HCT116 (cell line): ENCODE results near the gene DLG2. TPM values are rescaled to one million over a fixed set of nuclear protein-coding genes. Genes with fewer than 3 reads are reported as not detected.

Source experiments
- ATAC-seq: fragments of 200-7000 bp; cut with Tn5 transposase; 2 replicates; pipeline ENCODE4 v1.9.1; 2020; ENCODE audit warnings: mild to moderate bottlenecking, moderate library complexity
- BruUV-seq: library from RNA; stranded (reverse); fragments of 400-500 nt; replicated peaks from 2 replicates; lab custom pipeline; 2021; lab: Mats Ljungman, UMichigan
- CTCF ChIA-PET: fragments of 300-600 bp; sonication (Branson Sonifier 250); formaldehyde crosslinking; loops from one replicate; lab custom pipeline; 2021; ENCODE audit warnings: antibody characterized with exemption; lab: Charles Lee
- POLR2A ChIA-PET: fragments of 300-600, 350-600 bp; sonication (Branson Sonifier 250); formaldehyde crosslinking; loops from one replicate; lab custom pipeline; 2021; ENCODE audit warnings: antibody characterized with exemption; lab: Charles Lee
- RAD21 ChIA-PET, 2 experiments: fragments of 300-600 bp; sonication (Branson Sonifier 250); formaldehyde crosslinking; loops; one replicate each; lab custom pipeline; 2023; ENCODE audit warnings: low total read pairs in 2 of 2; ENCODE audit not compliant: uncharacterized antibody in 2 of 2, unreplicated experiment in 2 of 2, low non-redundant PET in 1 of 2; lab: Charles Lee
- DNase-seq: peaks from one replicate; pipeline ENCODE4 v3.0.0-alpha.2; 2010; ENCODE audit warnings: low read depth, low spot score
- H2AFZ ChIP-seq: fragments of 200-600 bp; shearing (Covaris generic), sonication (generic); 2 replicates; pipeline ENCODE4 v1.6.1; 2017; ENCODE audit warnings: low read depth, mixed run types, mixed read lengths, antibody characterized with exemption, low read length; ENCODE audit not compliant: poor library complexity, severe bottlenecking
- H3K27ac ChIP-seq: 2 replicates; pipeline ENCODE4 v1.5.1; 2012; ENCODE audit warnings: low read depth, low read length
- H3K27me3 ChIP-seq: fragments of 200-600 bp; sonication (generic); 2 replicates; pipeline ENCODE4 v1.6.1; 2016; ENCODE audit warnings: mixed run types, low read length, mixed read lengths; ENCODE audit not compliant: insufficient read depth
- H3K36me3 ChIP-seq, 2 experiments: fragments of 200-500 bp in 1 of 2; fragments of 200-600 bp in 1 of 2; sonication (Bioruptor generic) in 1 of 2; sonication (generic) in 1 of 2; 2 replicates each; pipeline versions ENCODE4 v1.5.1 to v1.6.1; 2014 to 2016; ENCODE audit warnings: low read length in 2 of 2, inconsistent platforms in 1 of 2, mixed read lengths in 1 of 2, mixed run types in 1 of 2; ENCODE audit not compliant: insufficient read depth in 2 of 2, control insufficient read depth in 1 of 2
- H3K4me1 ChIP-seq, 2 experiments: fragments of 200-600 bp in 1 of 2; sonication (generic) in 1 of 2; 2 replicates each; pipeline versions ENCODE4 v1.5.1 to v1.6.1; 2012 to 2017; ENCODE audit warnings: low read length in 2 of 2, inconsistent platforms in 1 of 2, mild to moderate bottlenecking in 1 of 2, mixed read lengths in 1 of 2, mixed run types in 1 of 2, moderate library complexity in 1 of 2; ENCODE audit not compliant: insufficient read depth in 2 of 2, control insufficient read depth in 1 of 2
- H3K4me2 ChIP-seq: fragments of 200-600 bp; sonication (generic); 2 replicates; pipeline ENCODE4 v1.6.1; 2017; ENCODE audit warnings: mixed run types, low read length, mixed read lengths
- H3K4me3 ChIP-seq, 2 experiments: fragments of 200-600 bp in 1 of 2; sonication (generic) in 1 of 2; replicated peaks in 1 of 2; 2 replicates each; pipeline ENCODE4 v1.5.1; 2011 to 2016; ENCODE audit warnings: low read length in 2 of 2, control low read depth in 1 of 2, low read depth in 1 of 2, mild to moderate bottlenecking in 1 of 2, mixed read lengths in 1 of 2, mixed run types in 1 of 2
- H3K79me2 ChIP-seq: fragments of 200-600 bp; sonication (generic); 2 replicates; pipeline ENCODE4 v1.6.1; 2017; ENCODE audit warnings: mild to moderate bottlenecking, mixed run types, low read length, moderate library complexity, mixed read lengths; ENCODE audit not compliant: insufficient read depth
- H3K9ac ChIP-seq: fragments of 200-600 bp; sonication (generic); 2 replicates; pipeline ENCODE4 v1.6.1; 2016; ENCODE audit warnings: low read length, mixed read lengths
- H3K9me2 ChIP-seq: fragments of 200-600 bp; sonication (generic), shearing (Covaris generic); 2 replicates; pipeline ENCODE4 v1.6.1; 2017; ENCODE audit warnings: mixed run types, mild to moderate bottlenecking, moderate library complexity; ENCODE audit not compliant: insufficient read depth
- H3K9me3 ChIP-seq, 2 experiments: fragments of 200-500 bp in 1 of 2; fragments of 200-600 bp in 1 of 2; sonication (Bioruptor generic) in 1 of 2; sonication (generic) in 1 of 2; 2 replicates each; pipeline ENCODE4 v1.6.1; 2014 to 2017; ENCODE audit warnings: low read length in 2 of 2, mixed read lengths in 2 of 2, inconsistent platforms in 1 of 2, low read depth in 1 of 2, mild to moderate bottlenecking in 1 of 2, mixed run types in 1 of 2, moderate library complexity in 1 of 2; ENCODE audit not compliant: control insufficient read depth in 1 of 2, insufficient read depth in 1 of 2
- H4K20me1 ChIP-seq: fragments of 200-600 bp; sonication (generic), shearing (Covaris generic); 2 replicates; pipeline ENCODE4 v1.6.1; 2017; ENCODE audit warnings: mixed run types, mild to moderate bottlenecking, moderate library complexity; ENCODE audit not compliant: insufficient read depth
- CBX3 ChIP-seq: IDR thresholded peaks from 2 replicates; pipeline ENCODE4 v1.6.1; 2012; ENCODE audit warnings: low read depth
- EGR1 ChIP-seq: IDR thresholded peaks from 2 replicates; pipeline ENCODE4 v1.6.1; 2012; ENCODE audit warnings: low read depth
- EZH2 ChIP-seq: fragments of 200-600 bp; sonication (generic); IDR thresholded peaks from 2 replicates; pipeline ENCODE4 v1.6.1; 2017; ENCODE audit warnings: antibody characterized with exemption, mixed run types
- EZH2phosphoT487 ChIP-seq: fragments of 200-600 bp; IDR thresholded peaks from 2 replicates; pipeline ENCODE4 v1.6.1; 2018; ENCODE audit warnings: antibody characterized with exemption, borderline replicate concordance
- FOSL1 ChIP-seq: IDR thresholded peaks from 2 replicates; pipeline ENCODE4 v1.6.1; 2012; ENCODE audit warnings: low read depth
- JUND ChIP-seq: IDR thresholded peaks from 2 replicates; pipeline ENCODE4 v1.6.1; 2012
- RAD21 ChIP-seq: IDR thresholded peaks from 2 replicates; pipeline ENCODE4 v1.6.1; 2012; ENCODE audit warnings: low read depth, mild to moderate bottlenecking
- SRF ChIP-seq: IDR thresholded peaks from 2 replicates; pipeline ENCODE4 v1.6.1; 2012; ENCODE audit warnings: low read depth
- TCF7L2 ChIP-seq: IDR thresholded peaks from 2 replicates; pipeline ENCODE4 v1.7.0; 2011; ENCODE audit warnings: borderline replicate concordance, inconsistent platforms; ENCODE audit not compliant: insufficient read depth, insufficient read length; ENCODE audit errors: extremely low read depth
- ZNF274 ChIP-seq: fragments of 200-500 bp; sonication (Bioruptor generic); IDR thresholded peaks from 2 replicates; pipeline ENCODE4 v1.6.1; 2014; ENCODE audit warnings: mild to moderate bottlenecking, low read depth, low read length, inconsistent platforms
- intact Hi-C: fragments of 100-400 bp; cut with micrococcal nuclease; formaldehyde crosslinking; loops from 2 replicates; pipeline ENCODE4 v1.10.0; 2022
- total RNA-seq: library from RNA; stranded (reverse); gene quantifications from one replicate; pipeline ENCODE4 v1.2.1, GENCODE V29; 2021; ENCODE audit not compliant: unreplicated experiment
- TF ChIP-seq, protein P1 (sequence below): IDR thresholded peaks from 2 replicates; pipeline ENCODE4 v1.6.1; 2012; ENCODE audit warnings: low read depth
- TF ChIP-seq, protein P2 (sequence below): IDR thresholded peaks from 2 replicates; pipeline ENCODE4 v1.6.1; 2011; ENCODE audit warnings: mild to moderate bottlenecking, low read length, moderate library complexity; ENCODE audit not compliant: insufficient replicate concordance; ENCODE audit errors: extremely low read depth
- TF ChIP-seq, protein P3 (sequence below), 3 experiments: fragments of 200-600 bp in 1 of 3; sonication (generic) in 1 of 3; IDR thresholded peaks in 2 of 3; conservative IDR thresholded peaks in 1 of 3; 2 replicates each; pipeline ENCODE4 v1.5.1; 2012 to 2017; ENCODE audit warnings: low read depth in 2 of 3, low read length in 2 of 3, antibody characterized with exemption in 1 of 3, borderline replicate concordance in 1 of 3, control low read depth in 1 of 3, mild to moderate bottlenecking in 1 of 3, mixed read lengths in 1 of 3, mixed run types in 1 of 3, moderate library complexity in 1 of 3; ENCODE audit not compliant: insufficient read depth in 1 of 3

Gene DLG2
- total RNA-seq, 1 experiment from 2014 or later: 2.4 TPM

DNA sequence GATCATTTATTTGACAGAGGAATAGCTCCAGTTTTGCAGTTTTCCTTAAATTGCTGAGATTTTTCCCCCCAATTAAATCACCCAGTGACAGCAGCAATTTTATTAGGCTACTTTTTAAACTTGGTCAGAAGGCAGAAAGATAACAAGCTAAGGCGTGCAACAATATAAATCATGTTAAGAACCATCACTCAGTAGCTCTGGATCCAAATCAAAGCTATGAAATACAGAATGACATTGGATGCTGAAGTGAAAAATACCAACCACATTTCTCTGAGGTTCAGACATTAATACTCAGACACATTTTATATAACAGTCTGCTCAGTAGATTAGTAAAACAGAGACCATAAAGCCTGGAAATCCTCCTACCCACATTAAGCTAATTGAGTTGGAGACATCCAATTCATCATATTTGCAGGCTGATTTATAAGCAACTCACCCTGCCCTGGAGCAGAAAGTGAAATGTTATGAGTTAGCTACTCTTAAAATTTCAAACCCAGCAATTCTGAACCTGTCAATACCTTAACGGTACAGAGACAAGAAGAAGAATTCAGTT is 1108.4 kb downstream of the DLG2 start:
- H3K27me3 ChIP-seq: no peaks in the 10 kb centered on the region
- H4K20me1 ChIP-seq: no peaks in the 10 kb centered on the region
- H2AFZ ChIP-seq: no peak overlapping the region
- DNase-seq: no peak
- no peak overlapping the region for H3K4me3 ChIP-seq
- ChIA-PET CTCF (no interaction called here), RAD21 (no interaction called here), POLR2A (no interaction called here)
- no peaks in the 10 kb centered on the region for H3K79me2 ChIP-seq
- no peaks in the 10 kb centered on the region for H3K9me2 ChIP-seq
- TF ChIP-seq TCF7L2: no peak
- no peak for TF ChIP-seq SRF
- no peak for TF ChIP-seq EGR1
- no peak for TF ChIP-seq EZH2phosphoT487
- TF ChIP-seq FOSL1: no peak
- no peak for TF ChIP-seq RAD21
- no peak for TF ChIP-seq ZNF274
- TF ChIP-seq JUND: no peak
- TF ChIP-seq, protein P1, sequence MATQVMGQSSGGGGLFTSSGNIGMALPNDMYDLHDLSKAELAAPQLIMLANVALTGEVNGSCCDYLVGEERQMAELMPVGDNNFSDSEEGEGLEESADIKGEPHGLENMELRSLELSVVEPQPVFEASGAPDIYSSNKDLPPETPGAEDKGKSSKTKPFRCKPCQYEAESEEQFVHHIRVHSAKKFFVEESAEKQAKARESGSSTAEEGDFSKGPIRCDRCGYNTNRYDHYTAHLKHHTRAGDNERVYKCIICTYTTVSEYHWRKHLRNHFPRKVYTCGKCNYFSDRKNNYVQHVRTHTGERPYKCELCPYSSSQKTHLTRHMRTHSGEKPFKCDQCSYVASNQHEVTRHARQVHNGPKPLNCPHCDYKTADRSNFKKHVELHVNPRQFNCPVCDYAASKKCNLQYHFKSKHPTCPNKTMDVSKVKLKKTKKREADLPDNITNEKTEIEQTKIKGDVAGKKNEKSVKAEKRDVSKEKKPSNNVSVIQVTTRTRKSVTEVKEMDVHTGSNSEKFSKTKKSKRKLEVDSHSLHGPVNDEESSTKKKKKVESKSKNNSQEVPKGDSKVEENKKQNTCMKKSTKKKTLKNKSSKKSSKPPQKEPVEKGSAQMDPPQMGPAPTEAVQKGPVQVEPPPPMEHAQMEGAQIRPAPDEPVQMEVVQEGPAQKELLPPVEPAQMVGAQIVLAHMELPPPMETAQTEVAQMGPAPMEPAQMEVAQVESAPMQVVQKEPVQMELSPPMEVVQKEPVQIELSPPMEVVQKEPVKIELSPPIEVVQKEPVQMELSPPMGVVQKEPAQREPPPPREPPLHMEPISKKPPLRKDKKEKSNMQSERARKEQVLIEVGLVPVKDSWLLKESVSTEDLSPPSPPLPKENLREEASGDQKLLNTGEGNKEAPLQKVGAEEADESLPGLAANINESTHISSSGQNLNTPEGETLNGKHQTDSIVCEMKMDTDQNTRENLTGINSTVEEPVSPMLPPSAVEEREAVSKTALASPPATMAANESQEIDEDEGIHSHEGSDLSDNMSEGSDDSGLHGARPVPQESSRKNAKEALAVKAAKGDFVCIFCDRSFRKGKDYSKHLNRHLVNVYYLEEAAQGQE: no peak
- no peak for TF ChIP-seq EZH2
- TF ChIP-seq, protein P2, sequence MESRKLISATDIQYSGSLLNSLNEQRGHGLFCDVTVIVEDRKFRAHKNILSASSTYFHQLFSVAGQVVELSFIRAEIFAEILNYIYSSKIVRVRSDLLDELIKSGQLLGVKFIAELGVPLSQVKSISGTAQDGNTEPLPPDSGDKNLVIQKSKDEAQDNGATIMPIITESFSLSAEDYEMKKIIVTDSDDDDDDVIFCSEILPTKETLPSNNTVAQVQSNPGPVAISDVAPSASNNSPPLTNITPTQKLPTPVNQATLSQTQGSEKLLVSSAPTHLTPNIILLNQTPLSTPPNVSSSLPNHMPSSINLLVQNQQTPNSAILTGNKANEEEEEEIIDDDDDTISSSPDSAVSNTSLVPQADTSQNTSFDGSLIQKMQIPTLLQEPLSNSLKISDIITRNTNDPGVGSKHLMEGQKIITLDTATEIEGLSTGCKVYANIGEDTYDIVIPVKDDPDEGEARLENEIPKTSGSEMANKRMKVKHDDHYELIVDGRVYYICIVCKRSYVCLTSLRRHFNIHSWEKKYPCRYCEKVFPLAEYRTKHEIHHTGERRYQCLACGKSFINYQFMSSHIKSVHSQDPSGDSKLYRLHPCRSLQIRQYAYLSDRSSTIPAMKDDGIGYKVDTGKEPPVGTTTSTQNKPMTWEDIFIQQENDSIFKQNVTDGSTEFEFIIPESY: no peak
- TF ChIP-seq, protein P3, sequence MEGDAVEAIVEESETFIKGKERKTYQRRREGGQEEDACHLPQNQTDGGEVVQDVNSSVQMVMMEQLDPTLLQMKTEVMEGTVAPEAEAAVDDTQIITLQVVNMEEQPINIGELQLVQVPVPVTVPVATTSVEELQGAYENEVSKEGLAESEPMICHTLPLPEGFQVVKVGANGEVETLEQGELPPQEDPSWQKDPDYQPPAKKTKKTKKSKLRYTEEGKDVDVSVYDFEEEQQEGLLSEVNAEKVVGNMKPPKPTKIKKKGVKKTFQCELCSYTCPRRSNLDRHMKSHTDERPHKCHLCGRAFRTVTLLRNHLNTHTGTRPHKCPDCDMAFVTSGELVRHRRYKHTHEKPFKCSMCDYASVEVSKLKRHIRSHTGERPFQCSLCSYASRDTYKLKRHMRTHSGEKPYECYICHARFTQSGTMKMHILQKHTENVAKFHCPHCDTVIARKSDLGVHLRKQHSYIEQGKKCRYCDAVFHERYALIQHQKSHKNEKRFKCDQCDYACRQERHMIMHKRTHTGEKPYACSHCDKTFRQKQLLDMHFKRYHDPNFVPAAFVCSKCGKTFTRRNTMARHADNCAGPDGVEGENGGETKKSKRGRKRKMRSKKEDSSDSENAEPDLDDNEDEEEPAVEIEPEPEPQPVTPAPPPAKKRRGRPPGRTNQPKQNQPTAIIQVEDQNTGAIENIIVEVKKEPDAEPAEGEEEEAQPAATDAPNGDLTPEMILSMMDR (IDR thresholded peaks at IDR 0.05 in 2 of 3, conservative IDR thresholded peaks at IDR 0.05 in 1 of 3; ENCODE audit: borderline replicate concordance in 1 of 3, insufficient read depth in 1 of 3, low read depth in 2 of 3, low read length in 2 of 3): no peak
- no peak for TF ChIP-seq CBX3
- no TSS peak for BruUV-seq
- H3K27ac ChIP-seq: no peak overlapping the region
- no peak overlapping the region for H3K9ac ChIP-seq
- H3K4me1 ChIP-seq: no peaks in the 10 kb centered on the region
- ATAC-seq: no peak
- no peaks in the 10 kb centered on the region for H3K9me3 ChIP-seq
- no peak overlapping the region for H3K4me2 ChIP-seq
- intact Hi-C loops: no loop called here
- H3K36me3 ChIP-seq: no peaks in the 10 kb centered on the region
